ENCODE results near the gene BAG2.

Gene BAG2

DNA sequence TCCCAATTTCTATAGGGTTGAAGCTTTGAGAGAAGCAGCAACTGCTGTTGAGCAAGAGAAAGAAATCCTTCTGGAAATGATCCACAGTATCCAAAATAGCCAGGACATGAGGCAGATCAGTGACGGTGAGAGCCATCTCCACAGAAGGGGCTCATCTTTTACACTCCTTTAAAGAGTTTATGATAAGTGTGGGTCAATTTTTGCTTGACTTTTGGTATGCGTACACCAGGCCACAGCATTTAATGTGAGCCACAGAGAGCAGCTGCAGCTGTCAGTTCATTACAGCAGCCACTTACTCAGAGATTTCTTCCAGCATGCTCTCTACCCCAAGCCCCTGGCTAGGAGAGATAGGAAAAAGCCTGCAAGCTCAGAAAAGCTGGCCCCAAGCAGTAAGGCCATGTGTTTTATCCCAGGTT lies 9.9 kb downstream of the BAG2 start:
- no peak overlapping the region for H3K9ac ChIP-seq (ENCODE audit: low read length)
- H3K4me3 ChIP-seq (ENCODE audit: low read length): no peak overlapping the region
- peaks cover 6% of the 10 kb centered on the region for H3K36me3 ChIP-seq (ENCODE audit: control insufficient read depth, insufficient read depth, low read length)
- H3K27ac ChIP-seq (ENCODE audit: low read depth, low read length): peak overlapping the region; percentile 53
- no peaks in the 10 kb centered on the region for H3K27me3 ChIP-seq (ENCODE audit: control insufficient read depth, insufficient read depth, low read length)
- peaks cover 28% of the 10 kb centered on the region for H3K4me1 ChIP-seq (ENCODE audit: control insufficient read depth, insufficient read depth, low read length)

DNA sequence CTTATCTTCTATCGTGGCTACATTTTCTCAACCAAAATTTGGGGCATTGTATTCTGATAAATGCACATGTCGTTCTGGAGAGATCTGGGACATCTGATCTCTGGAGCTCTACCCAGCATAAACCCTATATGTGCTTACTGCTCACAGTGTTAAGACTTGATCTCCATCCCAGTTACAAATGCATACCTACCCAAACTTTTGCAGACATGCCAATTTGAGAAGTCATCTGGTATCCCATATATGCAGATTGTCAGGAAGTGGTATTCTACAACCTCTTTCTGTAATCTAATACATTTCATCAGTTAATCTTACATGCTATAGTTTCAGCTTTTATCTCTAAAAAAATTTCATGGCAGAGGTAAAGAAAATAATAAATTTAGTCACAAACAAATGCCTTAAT lies 11.2 kb downstream of the BAG2 start:
- Histone ChIP-seq H3K36me3 (ENCODE audit: control insufficient read depth, insufficient read depth, low read length) (peaks cover 6% of the 10 kb centered on the region), H3K4me1 (ENCODE audit: control insufficient read depth, insufficient read depth, low read length) (peaks cover 18% of the 10 kb centered on the region), H3K27me3 (ENCODE audit: control insufficient read depth, insufficient read depth, low read length) (no peaks in the 10 kb centered on the region), H3K27ac (ENCODE audit: low read depth, low read length) (no peak overlapping the region), H3K4me3 (ENCODE audit: low read length) (no peak overlapping the region), H3K9ac (ENCODE audit: low read length) (no peak overlapping the region)

DNA sequence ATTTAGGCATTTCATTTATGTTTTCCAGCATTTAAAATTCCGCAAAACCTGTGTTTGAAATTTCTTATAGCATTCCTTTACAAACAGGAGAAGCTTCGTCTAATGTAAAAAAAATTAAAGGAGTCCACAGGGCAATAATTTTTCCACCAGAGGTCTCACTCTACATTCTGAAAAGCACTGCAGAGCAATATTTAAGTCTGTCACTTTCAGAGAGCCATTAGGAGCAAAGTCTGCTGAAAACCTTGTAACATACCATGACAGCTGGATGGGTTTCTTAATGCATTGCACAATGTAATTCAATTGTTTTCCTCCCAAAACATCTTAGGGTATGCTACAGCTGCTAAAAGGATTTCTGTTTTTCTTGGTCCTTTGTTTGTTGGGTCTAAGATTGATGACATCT lies 18.0 kb downstream of the BAG2 start:
- Histone ChIP-seq H3K27me3 (ENCODE audit: control insufficient read depth, insufficient read depth, low read length) (no peaks in the 10 kb centered on the region), H3K9ac (ENCODE audit: low read length) (no peak overlapping the region), H3K4me3 (ENCODE audit: low read length) (no peak overlapping the region), H3K36me3 (ENCODE audit: control insufficient read depth, insufficient read depth, low read length) (peaks cover 6% of the 10 kb centered on the region), H3K4me1 (ENCODE audit: control insufficient read depth, insufficient read depth, low read length) (peaks cover 11% of the 10 kb centered on the region), H3K27ac (ENCODE audit: low read depth, low read length) (peak overlapping the region; percentile 17)

DNA sequence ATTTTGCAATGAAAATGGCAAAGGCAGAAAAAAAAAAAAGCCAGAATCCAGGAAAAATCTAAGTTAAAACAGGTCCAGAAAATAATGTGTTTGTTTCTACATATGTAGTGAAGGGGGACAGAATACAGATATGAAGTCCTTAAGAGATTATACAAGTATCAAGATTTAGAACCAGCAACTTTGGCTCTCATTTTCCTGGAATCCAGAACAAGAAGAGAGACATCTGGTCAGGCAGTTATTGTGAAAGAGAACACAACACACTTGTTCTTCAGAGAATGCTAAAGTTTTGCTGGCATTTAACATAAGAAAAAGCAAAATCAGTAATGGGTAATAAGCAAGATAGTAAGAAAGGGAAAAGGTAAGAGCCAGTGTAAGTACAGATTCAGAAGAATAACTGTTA lies 21.1 kb downstream of the BAG2 start:
- Histone ChIP-seq H3K4me3 (ENCODE audit: low read length) (no peak overlapping the region), H3K27ac (ENCODE audit: low read depth, low read length) (peak overlapping the region; percentile 53), H3K9ac (ENCODE audit: low read length) (no peak overlapping the region), H3K4me1 (ENCODE audit: control insufficient read depth, insufficient read depth, low read length) (peaks cover 11% of the 10 kb centered on the region), H3K27me3 (ENCODE audit: control insufficient read depth, insufficient read depth, low read length) (no peaks in the 10 kb centered on the region), H3K36me3 (ENCODE audit: control insufficient read depth, insufficient read depth, low read length) (peaks cover 6% of the 10 kb centered on the region)

GRCh38 chr6:57195457-57195856 lies 23.3 kb downstream of the BAG2 start:
- H3K4me1 ChIP-seq (ENCODE audit: control insufficient read depth, insufficient read depth, low read length): peaks cover 19% of the 10 kb centered on the region
- peaks cover 6% of the 10 kb centered on the region for H3K36me3 ChIP-seq (ENCODE audit: control insufficient read depth, insufficient read depth, low read length)
- H3K27me3 ChIP-seq (ENCODE audit: control insufficient read depth, insufficient read depth, low read length): no peaks in the 10 kb centered on the region
- no peak overlapping the region for H3K9ac ChIP-seq (ENCODE audit: low read length)
- H3K27ac ChIP-seq (ENCODE audit: low read depth, low read length): no peak overlapping the region
- H3K4me3 ChIP-seq (ENCODE audit: low read length): no peak overlapping the region

- H3K27me3 ChIP-seq (ENCODE audit: control insufficient read depth, insufficient read depth, low read length): no peaks in the 10 kb centered on the region
- H3K9ac ChIP-seq (ENCODE audit: low read length): no peak overlapping the region
- no peak overlapping the region for H3K4me3 ChIP-seq (ENCODE audit: low read length)
- H3K4me1 ChIP-seq (ENCODE audit: control insufficient read depth, insufficient read depth, low read length): peaks cover 8% of the 10 kb centered on the region
- H3K27ac ChIP-seq (ENCODE audit: low read depth, low read length): peak overlapping the region; percentile 42
- H3K36me3 ChIP-seq (ENCODE audit: control insufficient read depth, insufficient read depth, low read length): no peaks in the 10 kb centered on the region
Observed at GRCh38 chr6:57198926-57199636, 27.0 kb downstream of the BAG2 start.

- no peak overlapping the region for H3K27ac ChIP-seq (ENCODE audit: low read depth, low read length)
- H3K9ac ChIP-seq (ENCODE audit: low read length): no peak overlapping the region
- peaks cover 15% of the 10 kb centered on the region for H3K4me1 ChIP-seq (ENCODE audit: control insufficient read depth, insufficient read depth, low read length)
- H3K27me3 ChIP-seq (ENCODE audit: control insufficient read depth, insufficient read depth, low read length): no peaks in the 10 kb centered on the region
- peaks cover 3% of the 10 kb centered on the region for H3K36me3 ChIP-seq (ENCODE audit: control insufficient read depth, insufficient read depth, low read length)
- H3K4me3 ChIP-seq (ENCODE audit: low read length): no peak overlapping the region
Observed at GRCh38 chr6:57201718-57202117, 29.6 kb downstream of the BAG2 start.

DNA sequence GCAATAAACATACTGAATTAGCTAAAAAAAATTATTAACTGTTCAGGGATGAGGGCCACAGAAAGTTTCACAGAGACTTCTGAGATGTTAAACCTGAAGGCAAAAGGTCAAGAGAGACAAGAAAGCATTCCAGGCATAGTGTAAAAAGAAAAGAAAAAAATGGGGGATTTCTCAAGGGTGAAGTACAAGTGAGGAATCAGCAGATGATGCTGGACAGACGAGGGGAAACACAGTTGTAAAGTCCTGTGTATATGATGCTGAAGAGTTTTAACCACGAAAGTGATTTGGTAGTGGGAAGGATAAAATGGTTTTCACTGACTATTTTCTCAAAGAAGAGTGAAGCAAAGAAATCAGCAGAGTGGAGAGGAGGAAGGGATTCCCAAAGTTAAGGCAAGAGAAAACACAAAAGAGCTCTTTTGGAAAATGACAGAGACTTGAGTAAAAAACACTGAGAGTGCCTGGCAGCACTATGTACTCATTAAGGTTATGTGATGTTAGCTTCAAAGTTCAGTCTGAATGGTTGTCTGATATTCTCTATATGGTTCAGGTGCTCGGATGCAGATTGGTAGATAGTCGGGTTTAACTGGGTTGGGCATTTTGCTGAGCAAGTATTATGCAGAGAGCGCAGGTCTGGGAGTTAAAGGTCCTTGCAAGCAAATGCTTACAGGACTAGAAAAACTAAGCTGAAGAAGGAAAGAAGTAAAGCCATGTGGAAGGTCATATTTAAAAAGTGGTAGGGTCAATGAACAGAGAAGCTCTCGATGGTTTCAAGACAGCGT lies 33.6 kb downstream of the BAG2 start:
- H3K9ac ChIP-seq (ENCODE audit: low read length): no peak overlapping the region
- H3K27me3 ChIP-seq (ENCODE audit: control insufficient read depth, insufficient read depth, low read length): no peaks in the 10 kb centered on the region
- no peak overlapping the region for H3K4me3 ChIP-seq (ENCODE audit: low read length)
- H3K4me1 ChIP-seq (ENCODE audit: control insufficient read depth, insufficient read depth, low read length): peaks cover 16% of the 10 kb centered on the region
- H3K27ac ChIP-seq (ENCODE audit: low read depth, low read length): peak overlapping the region; percentile 40
- H3K36me3 ChIP-seq (ENCODE audit: control insufficient read depth, insufficient read depth, low read length): peaks cover 3% of the 10 kb centered on the region

GRCh38 chr6:57207141-57207540 lies 35.0 kb downstream of the BAG2 start:
- Histone ChIP-seq H3K4me1 (ENCODE audit: control insufficient read depth, insufficient read depth, low read length) (peaks cover 22% of the 10 kb centered on the region), H3K4me3 (ENCODE audit: low read length) (no peak overlapping the region), H3K27me3 (ENCODE audit: control insufficient read depth, insufficient read depth, low read length) (no peaks in the 10 kb centered on the region), H3K27ac (ENCODE audit: low read depth, low read length) (peak overlapping the region; percentile 12), H3K9ac (ENCODE audit: low read length) (no peak overlapping the region), H3K36me3 (ENCODE audit: control insufficient read depth, insufficient read depth, low read length) (peaks cover 3% of the 10 kb centered on the region)

DNA sequence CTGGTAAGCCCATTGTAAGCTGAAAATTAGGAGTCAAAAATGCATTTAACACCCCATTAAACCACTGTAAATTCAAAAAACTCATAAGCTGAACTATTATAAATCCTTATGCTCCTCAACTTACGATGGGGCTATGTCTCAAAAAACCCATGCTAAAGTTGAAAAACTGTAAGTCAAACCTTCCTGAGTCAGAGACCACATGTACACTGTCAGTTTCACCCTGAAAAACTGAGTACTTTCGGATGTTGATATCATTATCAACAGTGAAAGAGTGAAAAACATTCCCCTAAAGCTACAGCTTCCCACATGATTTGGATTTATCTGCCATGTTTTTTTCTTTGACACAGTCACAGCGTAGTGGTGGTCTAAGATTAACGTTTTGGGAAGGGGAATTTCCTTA lies 35.7 kb downstream of the BAG2 start:
- no peak overlapping the region for H3K4me3 ChIP-seq (ENCODE audit: low read length)

DNA sequence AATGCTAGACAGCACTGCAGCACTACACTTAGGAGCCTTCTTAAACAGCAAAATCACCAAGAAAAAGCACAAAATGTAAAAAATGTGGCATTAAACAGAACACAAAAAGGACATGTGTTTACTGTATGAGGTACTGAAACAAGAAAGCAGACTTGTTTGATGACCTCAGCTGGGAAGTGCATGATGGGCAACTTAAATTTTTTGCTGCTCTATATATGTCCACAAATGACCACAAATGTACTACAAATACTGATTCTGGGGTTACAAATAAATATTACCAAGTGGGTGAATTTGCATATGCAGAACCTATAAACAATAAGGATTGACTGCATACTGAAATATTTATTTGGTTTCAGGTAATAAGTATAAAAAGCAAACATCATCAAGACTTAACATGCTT lies 36.9 kb downstream of the BAG2 start:
- Histone ChIP-seq H3K27ac (ENCODE audit: low read depth, low read length) (peak overlapping the region; percentile 28), H3K9ac (ENCODE audit: low read length) (no peak overlapping the region), H3K4me1 (ENCODE audit: control insufficient read depth, insufficient read depth, low read length) (peaks cover 22% of the 10 kb centered on the region), H3K36me3 (ENCODE audit: control insufficient read depth, insufficient read depth, low read length) (peaks cover 3% of the 10 kb centered on the region), H3K27me3 (ENCODE audit: control insufficient read depth, insufficient read depth, low read length) (no peaks in the 10 kb centered on the region), H3K4me3 (ENCODE audit: low read length) (no peak overlapping the region)

More for the DNA sequence above, 35.7 kb downstream of the BAG2 start:
- Histone ChIP-seq H3K27me3 (ENCODE audit: control insufficient read depth, insufficient read depth, low read length) (no peaks in the 10 kb centered on the region), H3K36me3 (ENCODE audit: control insufficient read depth, insufficient read depth, low read length) (peaks cover 3% of the 10 kb centered on the region), H3K4me1 (ENCODE audit: control insufficient read depth, insufficient read depth, low read length) (peaks cover 22% of the 10 kb centered on the region), H3K27ac (ENCODE audit: low read depth, low read length) (no peak overlapping the region), H3K9ac (ENCODE audit: low read length) (no peak overlapping the region)

DNA sequence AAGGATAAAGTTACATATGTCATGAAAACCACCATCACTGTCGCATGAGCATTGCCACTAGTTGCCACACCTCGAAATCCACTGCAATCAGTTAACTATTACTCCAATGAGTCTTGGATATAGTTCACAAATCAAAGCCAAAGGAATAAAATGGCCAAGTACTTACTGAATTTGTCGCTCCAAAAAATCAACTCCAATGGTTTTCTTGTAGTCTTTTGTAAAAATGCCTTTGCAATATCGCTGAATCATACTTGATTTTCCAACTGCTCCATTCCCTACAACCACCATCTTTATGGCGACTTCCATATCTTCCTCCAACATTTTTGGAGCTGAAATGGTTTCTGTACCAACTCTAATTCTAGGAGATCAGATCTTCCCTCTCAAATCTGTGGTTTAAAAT lies 37.9 kb downstream of the BAG2 start:
- Histone ChIP-seq H3K4me1 (ENCODE audit: control insufficient read depth, insufficient read depth, low read length) (peaks cover 22% of the 10 kb centered on the region), H3K27me3 (ENCODE audit: control insufficient read depth, insufficient read depth, low read length) (no peaks in the 10 kb centered on the region), H3K4me3 (ENCODE audit: low read length) (no peak overlapping the region), H3K9ac (ENCODE audit: low read length) (no peak overlapping the region), H3K27ac (ENCODE audit: low read depth, low read length) (peak overlapping the region; percentile 18), H3K36me3 (ENCODE audit: control insufficient read depth, insufficient read depth, low read length) (peaks cover 3% of the 10 kb centered on the region)

GRCh38 chr6:57215260-57215659 lies 43.1 kb downstream of the BAG2 start:
- H3K9ac ChIP-seq (ENCODE audit: low read length): no peak overlapping the region
- H3K27me3 ChIP-seq (ENCODE audit: control insufficient read depth, insufficient read depth, low read length): no peaks in the 10 kb centered on the region
- no peaks in the 10 kb centered on the region for H3K36me3 ChIP-seq (ENCODE audit: control insufficient read depth, insufficient read depth, low read length)
- no peak overlapping the region for H3K4me3 ChIP-seq (ENCODE audit: low read length)
- H3K4me1 ChIP-seq (ENCODE audit: control insufficient read depth, insufficient read depth, low read length): peaks cover 14% of the 10 kb centered on the region
- no peak overlapping the region for H3K27ac ChIP-seq (ENCODE audit: low read depth, low read length)
